ENCODE results near the gene FXYD4.
"Not testable (repeated sequence)": the region's sequence is repeated elsewhere in the genome, so short reads cannot be mapped to it uniquely, and the experiment has no call there.

GRCh38 chr10:43330824-43331127 lies 40.7 kb upstream of the FXYD4 start:
- not testable (repeated sequence) for TF ChIP-seq CTCF, POLR2A (IDR thresholded peaks at IDR 0.05)
